HepG2 (cell line): Measurements from ENCODE around the gene VAC14. TPM values are rescaled to one million over a fixed set of nuclear protein-coding genes. Genes with fewer than 3 reads are reported as not detected.

Experiments
- AKAP8 ChIP-seq: sonication (generic); formaldehyde crosslinking; IDR thresholded peaks from 2 replicates; pipeline ENCODE4 v1.5.1; 2020; ENCODE audit warnings: mild to moderate bottlenecking, missing genetic modification reagents
- ARID3A ChIP-seq: IDR thresholded peaks from 2 replicates; pipeline ENCODE4 v1.6.1; 2012; ENCODE audit warnings: low read depth, low read length, improper control_type of control experiment
- BHLHE40 ChIP-seq: IDR thresholded peaks from 2 replicates; pipeline ENCODE4 v1.6.1; 2011; ENCODE audit warnings: low read length, improper control_type of control experiment
- ELF1 ChIP-seq: sonication (generic); formaldehyde crosslinking; IDR thresholded peaks from 2 replicates; pipeline ENCODE4 v1.4.0; 2020; ENCODE audit warnings: missing genetic modification reagents
- HCFC1 ChIP-seq: fragments of 150-350 bp; IDR thresholded peaks from 2 replicates; pipeline ENCODE4 v1.6.1; 2014; ENCODE audit warnings: low read depth, low read length
- HDAC1 ChIP-seq: sonication (generic); formaldehyde crosslinking; IDR thresholded peaks from 2 replicates; pipeline ENCODE4 v1.5.1; 2020; ENCODE audit warnings: mild to moderate bottlenecking, missing genetic modification reagents
- HOXA3 ChIP-seq: sonication (generic); formaldehyde crosslinking; IDR thresholded peaks from 2 replicates; pipeline ENCODE4 v1.5.0; 2020; ENCODE audit warnings: missing genetic modification reagents
- KDM6A ChIP-seq: IDR thresholded peaks from 2 replicates; pipeline ENCODE4 v1.6.1; 2016; ENCODE audit warnings: low read depth
- MED8 ChIP-seq: sonication (generic); formaldehyde crosslinking; IDR thresholded peaks from 2 replicates; pipeline ENCODE4 v1.8.1; 2023; ENCODE audit warnings: mild to moderate bottlenecking, missing genetic modification reagents; ENCODE audit not compliant: insufficient replicate concordance
- NR2C2 ChIP-seq: sonication (generic); formaldehyde crosslinking; IDR thresholded peaks from 2 replicates; pipeline ENCODE4 v1.4.0; 2020; ENCODE audit warnings: missing genetic modification reagents, mild to moderate bottlenecking, moderate library complexity, borderline replicate concordance
- NR2F1 ChIP-seq, 2 experiments: fragments of 450-650 bp in 1 of 2; formaldehyde crosslinking in 1 of 2; IDR thresholded peaks; 2 replicates each; pipeline versions ENCODE4 v1.5.0 to v1.6.1; 2016 to 2020; ENCODE audit warnings: mild to moderate bottlenecking in 1 of 2, missing compliant biosample characterization in 1 of 2, missing genetic modification reagents in 1 of 2, moderate library complexity in 1 of 2
- PHF20 ChIP-seq: sonication (generic); formaldehyde crosslinking; IDR thresholded peaks from 2 replicates; pipeline ENCODE4 v1.5.0; 2020; ENCODE audit warnings: mild to moderate bottlenecking, missing genetic modification reagents
- PHF21A ChIP-seq: sonication (generic); formaldehyde crosslinking; IDR thresholded peaks from 2 replicates; pipeline ENCODE4 v1.5.0; 2020; ENCODE audit warnings: mild to moderate bottlenecking, missing genetic modification reagents
- PLRG1 ChIP-seq: fragments of 450-650 bp; conservative IDR thresholded peaks from 2 replicates; pipeline ENCODE4 v1.6.1; 2016
- PLSCR1 ChIP-seq: sonication (generic); formaldehyde crosslinking; IDR thresholded peaks from 2 replicates; pipeline ENCODE4 v1.5.0; 2020; ENCODE audit warnings: missing genetic modification reagents, mild to moderate bottlenecking, borderline replicate concordance
- RBFOX2 ChIP-seq: fragments of 200-400 bp; formaldehyde crosslinking; IDR thresholded peaks from 2 replicates; pipeline ENCODE4 v1.6.1; 2017; ENCODE audit warnings: low read depth, mild to moderate bottlenecking, low read length
- RFX3 ChIP-seq: IDR thresholded peaks from 2 replicates; pipeline ENCODE4 v1.6.1; 2016; ENCODE audit warnings: missing biosample characterization, missing genetic modification reagents
- SMARCC2 ChIP-seq: fragments of 450-650 bp; IDR thresholded peaks from 2 replicates; pipeline ENCODE4 v1.6.1; 2017; ENCODE audit warnings: antibody characterized with exemption, mild to moderate bottlenecking
- SP4 ChIP-seq: sonication (generic); formaldehyde crosslinking; IDR thresholded peaks from 2 replicates; pipeline ENCODE4 v1.8.1; 2023; ENCODE audit warnings: mild to moderate bottlenecking, missing genetic modification reagents
- STAG1 ChIP-seq: sonication (generic); formaldehyde crosslinking; IDR thresholded peaks from 2 replicates; pipeline ENCODE4 v1.4.0; 2020; ENCODE audit warnings: missing genetic modification reagents
- TCF7 ChIP-seq: sonication (generic); IDR thresholded peaks from 2 replicates; pipeline ENCODE4 v1.6.1; 2016; ENCODE audit warnings: antibody characterized with exemption, low read depth
- ZFP37 ChIP-seq: sonication (generic); formaldehyde crosslinking; IDR thresholded peaks from 2 replicates; pipeline ENCODE4 v1.4.0; 2020; ENCODE audit warnings: missing genetic modification reagents, borderline replicate concordance
- ZFP62 ChIP-seq: sonication (generic); formaldehyde crosslinking; IDR thresholded peaks from 2 replicates; pipeline ENCODE4 v1.4.0; 2020; ENCODE audit warnings: missing genetic modification reagents
- ZNF275 ChIP-seq: sonication (generic); formaldehyde crosslinking; IDR thresholded peaks from 2 replicates; pipeline ENCODE4 v1.8.0; 2022; ENCODE audit warnings: missing genetic modification reagents, mild to moderate bottlenecking, inconsistent platforms, borderline replicate concordance
- ZNF451 ChIP-seq: sonication (generic); formaldehyde crosslinking; IDR thresholded peaks from 2 replicates; pipeline ENCODE4 v1.5.0; 2020; ENCODE audit warnings: mild to moderate bottlenecking, missing genetic modification reagents
- ZNF501 ChIP-seq: sonication (generic); formaldehyde crosslinking; IDR thresholded peaks from 2 replicates; pipeline ENCODE4 v1.5.1; 2020; ENCODE audit warnings: mild to moderate bottlenecking, moderate library complexity, missing genetic modification reagents
- ZNF720 ChIP-seq: sonication (generic); formaldehyde crosslinking; IDR thresholded peaks from 2 replicates; pipeline ENCODE4 v1.4.0; 2020; ENCODE audit warnings: missing genetic modification reagents
- ZSCAN29 ChIP-seq: sonication (generic); formaldehyde crosslinking; conservative IDR thresholded peaks from 2 replicates; pipeline ENCODE4 v1.4.0; 2020; ENCODE audit warnings: mild to moderate bottlenecking, missing genetic modification reagents
- polyA plus RNA-seq, 8 experiments: library from polyadenylated mRNA; depleted of rRNA in 3 of 8; stranded (reverse) in 7 of 8; unstranded in 1 of 8; fragments of >200 nt; fragmentation: Illumina TruSeq in 4 of 8; extraction: Trizol in 4 of 8; gene quantifications; 2 replicates each; pipeline versions ENCODE4 v1.2.1 to v1.2.3, GENCODE V29; 2011 to 2016; ENCODE audit warnings: low read depth in 4 of 8, missing spikeins in 1 of 8, mixed read lengths in 1 of 8; ENCODE audit not compliant: insufficient read depth in 1 of 8
- total RNA-seq, 5 experiments: library from RNA; depleted of rRNA; stranded (reverse); fragments of >200 nt; fragmentation: Illumina TruSeq; extraction: Trizol; gene quantifications; 2 replicates each; pipeline ENCODE4 v1.2.3, GENCODE V29; 2016; ENCODE audit warnings: low read depth in 1 of 5
- TF ChIP-seq, protein P1 (sequence below): IDR thresholded peaks from 2 replicates; pipeline ENCODE4 v1.6.1; 2016; ENCODE audit warnings: mild to moderate bottlenecking, missing biosample characterization, missing genetic modification reagents

Gene VAC14
- total and polyA plus RNA-seq, 2 of the 13 experiments (the other 11 are each of a cell fraction or from before 2014, with no cell fraction given), result 23.5 to 24.6 TPM

GRCh38 chr16:70746040-70746707 is 54.8 kb downstream of the VAC14 start (continued):
- TF ChIP-seq KDM6A, result no peak
- TF ChIP-seq ZFP62 (CRISPR knock-in tag), result no peak
- TF ChIP-seq PHF20 (CRISPR knock-in tag), result no peak
- peak; percentile 47; the same call in 1 of the 2 replicates for TF ChIP-seq ZNF501 (CRISPR knock-in tag)
- peak; percentile 55; the same call in 1 of the 2 replicates for TF ChIP-seq TCF7
- TF ChIP-seq ZNF720, result no peak
- TF ChIP-seq PLSCR1 (CRISPR knock-in tag), result no peak
- TF ChIP-seq HDAC1 (CRISPR knock-in tag), result no peak; the same call in 1 of the 2 replicates
- no peak for TF ChIP-seq PLRG1
- peak; percentile 92 for TF ChIP-seq ZNF275 (CRISPR knock-in tag)
- no peak for TF ChIP-seq ARID3A
- no peak for TF ChIP-seq PHF21A
- TF ChIP-seq RFX3 (CRISPR knock-in tag), result no peak
- no peak; the same call in 1 of the 2 replicates for TF ChIP-seq NR2C2 (CRISPR knock-in tag)
- TF ChIP-seq MED8 (CRISPR knock-in tag), result peak; percentile 93
- TF ChIP-seq RBFOX2, result peak; percentile 89
- TF ChIP-seq ZSCAN29 (CRISPR knock-in tag), result peak; percentile 95; the same call in 1 of the 2 replicates
- peak; percentile 25; the same call in 1 of the 2 replicates for TF ChIP-seq ZNF451 (CRISPR knock-in tag)
- TF ChIP-seq ELF1 (CRISPR knock-in tag), result no peak
- no peak for TF ChIP-seq SMARCC2
- TF ChIP-seq ZFP37 (CRISPR knock-in tag), result peak; percentile 8; the same call in 1 of the 2 replicates
- TF ChIP-seq HOXA3 (CRISPR knock-in tag), result peak; percentile 58; the same call in 1 of the 2 replicates
- no peak for TF ChIP-seq HCFC1
- peak; percentile 81 for TF ChIP-seq SP4 (CRISPR knock-in tag)
- peak; percentile 94 for TF ChIP-seq BHLHE40
- TF ChIP-seq STAG1 (CRISPR knock-in tag), result no peak
- TF ChIP-seq, protein P1, sequence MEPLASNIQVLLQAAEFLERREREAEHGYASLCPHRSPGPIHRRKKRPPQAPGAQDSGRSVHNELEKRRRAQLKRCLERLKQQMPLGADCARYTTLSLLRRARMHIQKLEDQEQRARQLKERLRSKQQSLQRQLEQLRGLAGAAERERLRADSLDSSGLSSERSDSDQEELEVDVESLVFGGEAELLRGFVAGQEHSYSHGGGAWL (CRISPR knock-in tag), result peak; percentile 81
- peak in 1 of 2 experiments; percentile 34; a peak in 2 of 4 replicates for TF ChIP-seq NR2F1 (CRISPR knock-in tag; IDR thresholded peaks at IDR 0.05)
- no peak; the same call in 1 of the 2 replicates for TF ChIP-seq AKAP8 (CRISPR knock-in tag)
